ENCODE results near the gene RTL1.

GRCh38 chr14:100883789-100884101, 19.8 kb downstream of the RTL1 start:
- TF ChIP-seq SP1 (IDR thresholded peaks at IDR 0.05) (no peak), NFRKB (IDR thresholded peaks at IDR 0.05) (no peak), TARDBP (IDR thresholded peaks at IDR 0.05) (no peak), BHLHE40 (IDR thresholded peaks at IDR 0.05; ENCODE audit: borderline replicate concordance) (no peak), FOXA1 (IDR thresholded peaks at IDR 0.05) (no peak), SUZ12 (IDR thresholded peaks at IDR 0.05) (no peak), ELF4 (IDR thresholded peaks at IDR 0.05) (no peak), FOXK2 (IDR thresholded peaks at IDR 0.05) (no peak), FOXM1 (IDR thresholded peaks at IDR 0.05; ENCODE audit: borderline replicate concordance) (no peak), HDGF (IDR thresholded peaks at IDR 0.05; ENCODE audit: borderline replicate concordance) (no peak), ZNF384 (IDR thresholded peaks at IDR 0.05) (no peak), CTBP1 (IDR thresholded peaks at IDR 0.05; ENCODE audit: borderline replicate concordance) (no peak), ARNT (IDR thresholded peaks at IDR 0.05) (no peak)
- TF ChIP-seq, protein P1, sequence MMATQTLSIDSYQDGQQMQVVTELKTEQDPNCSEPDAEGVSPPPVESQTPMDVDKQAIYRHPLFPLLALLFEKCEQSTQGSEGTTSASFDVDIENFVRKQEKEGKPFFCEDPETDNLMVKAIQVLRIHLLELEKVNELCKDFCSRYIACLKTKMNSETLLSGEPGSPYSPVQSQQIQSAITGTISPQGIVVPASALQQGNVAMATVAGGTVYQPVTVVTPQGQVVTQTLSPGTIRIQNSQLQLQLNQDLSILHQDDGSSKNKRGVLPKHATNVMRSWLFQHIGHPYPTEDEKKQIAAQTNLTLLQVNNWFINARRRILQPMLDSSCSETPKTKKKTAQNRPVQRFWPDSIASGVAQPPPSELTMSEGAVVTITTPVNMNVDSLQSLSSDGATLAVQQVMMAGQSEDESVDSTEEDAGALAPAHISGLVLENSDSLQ (IDR thresholded peaks at IDR 0.05), result no peak
